ENCODE results near the gene ARL5B.

GRCh38 chr10:18684416-18684815 is 25.2 kb downstream of the ARL5B start:
- TF ChIP-seq POLR3G (IDR thresholded peaks at IDR 0.05; ENCODE audit: extremely low read depth, insufficient read length, insufficient replicate concordance), result no peak
- TF ChIP-seq POLR2AphosphoS5 (IDR thresholded peaks at IDR 0.05; ENCODE audit: control insufficient read depth, insufficient read depth, low read depth, low read length), result no peak
- TF ChIP-seq ATF6 (CRISPR knock-in tag; IDR thresholded peaks at IDR 0.05), result no peak
- TF ChIP-seq EGR1 (conservative IDR thresholded peaks at IDR 0.05), result no peak
- no peak for TF ChIP-seq MAX (CRISPR knock-in tag; IDR thresholded peaks at IDR 0.05)
- no peak for TF ChIP-seq ZNF384 (IDR thresholded peaks at IDR 0.05; ENCODE audit: low read depth, low read length)
- TF ChIP-seq ZNF354B (CRISPR knock-in tag; IDR thresholded peaks at IDR 0.05), result no peak
- no peak for TF ChIP-seq TAL1 (IDR thresholded peaks at IDR 0.05)
- TF ChIP-seq ZNF121 (CRISPR knock-in tag; conservative IDR thresholded peaks at IDR 0.05), result no peak
- TF ChIP-seq PHF20 (IDR thresholded peaks at IDR 0.05; ENCODE audit: partially characterized antibody), result no peak
- no peak for TF ChIP-seq CBX3 (IDR thresholded peaks at IDR 0.05; ENCODE audit: borderline replicate concordance in 1 of 2, low read length in 2 of 2)
- no peak for TF ChIP-seq MEF2D (tag; conservative IDR thresholded peaks at IDR 0.05; ENCODE audit: low read depth)
- TF ChIP-seq CTCF (IDR thresholded peaks at IDR 0.05 in 2 of 3, conservative IDR thresholded peaks at IDR 0.05 in 1 of 3; ENCODE audit: insufficient read depth in 2 of 3, low read depth in 1 of 3, low read length in 3 of 3), result no peak
- TF ChIP-seq RAD21 (CRISPR knock-in tag; conservative IDR thresholded peaks at IDR 0.05 in 1 of 2, IDR thresholded peaks at IDR 0.05 in 1 of 2), result no peak
